GM19043 (cell line): ENCODE data around the gene ST6GALNAC5.

Experiments
- ATAC-seq: cut with Tn5 transposase; IDR thresholded peaks from one replicate; pipeline ENCODE4 v1.9.1; 2021; ENCODE audit warnings: low read depth; ENCODE audit not compliant: unreplicated experiment

Gene ST6GALNAC5

GRCh38 chr1:77096496-77097255 lies 229.4 kb downstream of the ST6GALNAC5 start:
- no peak for ATAC-seq

GRCh38 chr1:77100875-77101274 lies 233.6 kb downstream of the ST6GALNAC5 start:
- no peak for ATAC-seq

- ATAC-seq = no peak
These were observed 236.2 kb downstream of the ST6GALNAC5 start for GRCh38 chr1:77103486-77103885.

- ATAC-seq = no peak
These were observed 237.4 kb downstream of the ST6GALNAC5 start for GRCh38 chr1:77104672-77105071.
